SU-DHL-6 (cell line): ENCODE measurements around the gene CHPF2.

Source experiments
- CTCF ChIP-seq: fragments of 200-600 bp; sonication (generic); IDR thresholded peaks from one replicate; pipeline ENCODE4 v1.5.1; 2017; ENCODE audit warnings: antibody characterized with exemption, mild to moderate bottlenecking, low read length, moderate library complexity; ENCODE audit not compliant: insufficient read depth, poor library complexity, severe bottlenecking
- EZH2phosphoT487 ChIP-seq: fragments of 200-600 bp; sonication (generic), shearing (Covaris generic); conservative IDR thresholded peaks from 2 replicates; pipeline ENCODE4 v1.6.1; 2018; ENCODE audit warnings: mild to moderate bottlenecking, antibody characterized with exemption, low read length, moderate library complexity, mixed read lengths

- TF ChIP-seq CTCF (no peak), EZH2phosphoT487 (no peak)
Observed at GRCh38 chr7:151279868-151280267, 47.6 kb downstream of the CHPF2 start.
